NCI-H2227 (cell line): Measurements from ENCODE around the gene AZIN2.

Source experiments
- DNase-seq: peaks from one replicate; lab custom pipeline; 2025; ENCODE audit not compliant: unreplicated experiment; lab: John Stamatoyannopoulos, UW

Gene AZIN2

GRCh38 chr1:33149453-33150190 lies 68.7 kb downstream of the AZIN2 start:
- no peak for DNase-seq

GRCh38 chr1:33150522-33150921 lies 69.6 kb downstream of the AZIN2 start:
- no peak for DNase-seq

GRCh38 chr1:33151116-33151515 lies 70.2 kb downstream of the AZIN2 start:
- no peak for DNase-seq

DNA sequence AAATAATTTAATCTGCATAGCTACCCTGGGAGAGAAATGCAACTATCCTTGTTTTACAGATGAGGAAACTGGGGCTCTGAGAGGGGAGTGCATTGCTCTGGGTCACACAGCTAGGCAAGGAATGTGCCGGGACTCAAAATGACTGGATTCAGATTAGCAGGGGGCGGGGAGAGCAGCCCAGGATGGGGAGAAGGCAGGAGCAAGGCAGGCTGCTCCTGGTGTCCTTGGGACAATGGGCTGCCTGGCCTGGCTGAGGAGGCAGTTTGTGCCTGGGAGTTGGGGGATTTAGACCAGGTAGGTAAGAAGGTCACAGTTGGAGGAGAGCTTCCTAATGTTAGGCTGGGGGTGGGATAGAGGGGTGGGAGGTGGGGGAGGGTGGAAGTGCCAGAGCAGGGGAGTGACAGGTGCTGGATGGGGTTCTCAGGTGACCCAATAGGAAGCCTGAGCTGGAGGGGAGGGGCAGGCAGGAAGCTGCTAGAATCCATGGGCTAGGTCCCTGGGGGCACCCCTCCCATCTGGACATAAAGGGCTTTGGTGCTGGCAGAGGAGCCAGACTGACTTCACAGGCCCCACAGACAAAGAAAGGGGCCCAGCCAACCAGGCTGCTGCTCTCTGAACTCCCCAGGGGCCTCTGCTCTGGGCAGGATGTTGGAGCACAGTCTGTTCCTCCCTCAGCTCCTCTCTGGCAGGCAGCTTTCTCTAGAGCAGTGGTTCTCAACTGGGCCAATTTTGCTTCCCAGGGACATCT lies 71.9 kb downstream of the AZIN2 start:
- DNase-seq, result no peak

- no peak for DNase-seq
Observed at GRCh38 chr1:33153650-33154049, 72.7 kb downstream of the AZIN2 start.

GRCh38 chr1:33155877-33156538 lies 75.1 kb downstream of the AZIN2 start:
- no peak for DNase-seq

DNA sequence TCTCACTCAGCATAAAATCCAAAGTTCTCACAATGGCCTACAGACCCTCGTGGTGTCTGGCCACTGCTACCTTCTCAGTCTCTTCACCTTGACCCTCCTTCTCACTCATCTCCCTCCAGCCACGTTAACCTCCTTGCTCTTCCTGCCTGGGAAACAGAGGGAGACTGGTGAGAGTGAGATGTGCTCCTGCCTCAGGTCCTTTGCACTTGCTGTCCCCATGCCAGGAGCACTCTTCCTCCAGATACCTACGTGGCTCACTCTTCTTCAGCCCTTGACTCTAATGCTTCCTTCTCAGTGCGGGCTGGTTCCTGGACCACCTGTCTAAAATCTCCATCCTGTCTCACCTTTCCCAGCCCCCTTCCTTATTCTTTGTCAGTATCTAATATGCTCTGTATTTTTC lies 76.2 kb downstream of the AZIN2 start:
- no peak for DNase-seq

DNA sequence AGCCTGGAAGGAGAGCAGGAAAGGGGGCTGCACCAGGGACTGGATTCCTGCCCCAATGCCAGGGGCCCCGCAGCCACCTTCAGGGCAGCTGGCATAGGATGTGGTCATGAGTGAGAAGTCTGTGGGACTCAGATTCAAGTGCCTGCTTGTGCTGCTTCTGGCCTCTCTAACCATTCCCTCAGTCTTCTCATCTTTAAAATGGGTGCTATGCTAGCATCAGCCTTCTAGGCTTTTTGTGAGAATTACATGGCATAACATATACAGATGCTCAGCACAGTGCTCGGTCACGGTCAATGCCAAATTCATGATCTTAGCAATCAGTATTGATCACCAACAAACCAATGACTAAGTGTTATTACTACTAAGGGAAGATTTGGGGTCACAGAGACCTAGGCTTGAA lies 77.4 kb downstream of the AZIN2 start:
- no peak for DNase-seq

- no peak for DNase-seq
Observed at GRCh38 chr1:33159577-33159976, 78.6 kb downstream of the AZIN2 start.

DNA sequence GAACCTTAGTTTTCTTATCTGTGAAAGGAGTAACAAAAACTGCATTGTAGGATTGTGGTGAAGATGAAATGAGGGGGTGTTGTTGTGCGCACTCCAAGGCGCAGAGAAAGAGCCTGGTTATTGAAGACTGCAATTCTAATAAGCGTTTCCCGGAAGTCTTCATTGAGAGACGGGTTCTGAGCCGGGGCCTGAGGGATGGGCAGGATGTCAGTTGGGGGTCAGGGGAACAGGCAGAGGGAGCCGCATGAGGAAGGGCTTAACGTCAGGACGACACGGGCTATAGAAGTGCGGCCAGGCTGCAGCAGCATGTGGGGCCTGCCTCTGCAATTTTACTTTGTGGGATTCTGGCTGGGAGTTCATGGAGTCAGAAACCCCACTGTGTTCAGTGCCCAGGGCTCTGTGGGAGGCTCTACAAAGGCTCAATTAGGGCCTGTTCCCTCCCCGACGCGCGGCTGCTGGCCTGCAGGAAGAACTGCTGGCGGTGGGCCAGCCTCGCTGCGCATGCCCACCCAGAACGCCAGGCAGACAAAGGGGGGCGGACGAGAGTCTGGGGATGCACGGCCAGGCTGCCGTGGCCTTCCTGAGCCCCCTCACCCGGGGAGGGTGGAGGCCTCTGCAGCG lies 80.2 kb downstream of the AZIN2 start:
- DNase-seq, result peak; percentile 96

DNA sequence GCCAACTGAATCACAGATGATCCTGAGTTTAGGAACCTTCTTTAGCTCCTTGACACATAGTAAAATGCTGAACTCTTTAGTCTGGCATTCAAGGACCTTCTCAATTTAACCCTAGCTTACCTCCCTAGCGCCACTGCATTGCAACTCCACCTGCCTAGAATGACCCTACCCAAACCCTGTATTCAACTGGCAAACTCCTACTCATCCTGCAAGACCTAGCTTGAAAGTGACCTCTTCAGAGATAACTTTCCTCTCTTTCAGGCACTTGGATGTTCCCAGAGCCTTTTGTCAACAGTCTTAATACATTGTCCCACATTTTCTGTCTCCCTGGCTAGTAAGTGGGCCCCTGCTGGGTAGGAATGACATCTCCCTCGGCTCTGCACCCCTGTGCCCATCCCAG lies 81.2 kb downstream of the AZIN2 start:
- no peak for DNase-seq

GRCh38 chr1:33163621-33164519 lies 82.9 kb downstream of the AZIN2 start:
- no peak for DNase-seq

GRCh38 chr1:33165209-33165608 lies 84.3 kb downstream of the AZIN2 start:
- DNase-seq, result no peak

DNA sequence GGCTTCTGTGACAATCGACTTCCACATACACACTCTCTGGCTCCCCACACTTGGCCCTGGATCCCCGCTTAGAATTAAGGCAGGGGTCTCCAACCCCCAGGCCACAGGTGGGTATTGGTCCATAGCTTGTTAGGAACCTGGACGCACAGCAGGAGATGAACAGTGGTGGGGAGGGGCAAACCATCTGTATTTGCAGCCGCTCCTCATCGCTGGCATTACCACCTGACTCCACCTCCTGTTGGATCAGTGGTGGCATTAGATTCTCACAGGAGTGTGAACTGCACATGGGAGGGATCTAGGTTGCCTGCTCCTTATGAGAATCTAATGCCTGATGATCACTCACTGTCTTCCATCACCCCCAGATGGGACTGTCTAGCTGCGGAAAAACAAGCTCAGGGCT lies 84.9 kb downstream of the AZIN2 start:
- DNase-seq, result no peak

DNA sequence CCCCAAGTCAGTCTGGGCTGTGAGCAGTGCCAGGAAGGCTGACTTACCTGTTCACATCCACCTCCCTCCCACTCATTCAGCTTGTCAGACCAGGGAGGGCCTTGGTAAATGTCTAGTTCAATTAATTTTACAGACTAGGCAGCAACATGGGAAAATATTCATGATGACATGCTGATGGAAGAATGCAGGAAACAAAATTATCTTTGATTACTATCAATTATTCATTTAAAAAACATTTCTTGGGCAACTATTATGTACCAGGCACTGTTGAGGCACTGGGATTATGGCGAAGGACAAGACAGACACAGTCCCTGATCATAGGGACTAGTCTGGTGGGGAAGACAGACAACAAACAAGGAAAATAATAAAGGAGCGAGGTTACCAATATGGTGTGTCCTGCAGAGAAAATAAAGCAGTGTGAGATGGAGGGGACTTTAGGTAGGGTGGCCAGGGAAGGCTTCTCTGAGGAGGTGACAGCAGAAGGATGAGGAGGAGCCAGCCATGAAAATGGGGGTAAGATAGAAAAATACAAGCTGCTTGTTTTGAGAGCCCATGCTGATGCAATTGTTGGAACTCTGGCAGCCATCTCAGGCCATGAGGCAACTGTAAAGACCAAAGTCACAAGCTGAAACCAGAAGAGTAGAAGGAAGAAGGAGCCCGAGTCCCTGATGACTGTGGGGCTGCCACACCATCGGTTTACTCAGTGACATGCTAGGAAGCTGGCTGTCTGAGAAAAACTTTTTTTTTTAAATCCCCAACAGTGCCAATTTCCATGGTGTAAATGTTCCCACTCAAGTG lies 86.9 kb downstream of the AZIN2 start:
- DNase-seq, result no peak

- no peak for DNase-seq
Observed at GRCh38 chr1:33168556-33169289, 87.8 kb downstream of the AZIN2 start.

GRCh38 chr1:33169290-33170055 lies 88.5 kb downstream of the AZIN2 start:
- peak; percentile 58 for DNase-seq
